GOT3 (cell line): Measurements from ENCODE around the gene RAB12.
"Not testable (repeated sequence)": the region's sequence is repeated elsewhere in the genome, so short reads cannot be mapped to it uniquely, and the experiment has no call there.

Source experiments
- DNase-seq: peaks from one replicate; lab custom pipeline; 2025; ENCODE audit warnings: mixed read lengths; lab: John Stamatoyannopoulos, UW

RAB12 gene, protein sequence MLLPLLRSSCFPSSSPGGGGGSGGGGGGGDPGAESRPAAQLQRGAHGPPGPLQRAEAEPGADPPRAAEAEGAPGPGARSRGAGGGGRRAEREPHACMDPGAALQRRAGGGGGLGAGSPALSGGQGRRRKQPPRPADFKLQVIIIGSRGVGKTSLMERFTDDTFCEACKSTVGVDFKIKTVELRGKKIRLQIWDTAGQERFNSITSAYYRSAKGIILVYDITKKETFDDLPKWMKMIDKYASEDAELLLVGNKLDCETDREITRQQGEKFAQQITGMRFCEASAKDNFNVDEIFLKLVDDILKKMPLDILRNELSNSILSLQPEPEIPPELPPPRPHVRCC

DNA sequence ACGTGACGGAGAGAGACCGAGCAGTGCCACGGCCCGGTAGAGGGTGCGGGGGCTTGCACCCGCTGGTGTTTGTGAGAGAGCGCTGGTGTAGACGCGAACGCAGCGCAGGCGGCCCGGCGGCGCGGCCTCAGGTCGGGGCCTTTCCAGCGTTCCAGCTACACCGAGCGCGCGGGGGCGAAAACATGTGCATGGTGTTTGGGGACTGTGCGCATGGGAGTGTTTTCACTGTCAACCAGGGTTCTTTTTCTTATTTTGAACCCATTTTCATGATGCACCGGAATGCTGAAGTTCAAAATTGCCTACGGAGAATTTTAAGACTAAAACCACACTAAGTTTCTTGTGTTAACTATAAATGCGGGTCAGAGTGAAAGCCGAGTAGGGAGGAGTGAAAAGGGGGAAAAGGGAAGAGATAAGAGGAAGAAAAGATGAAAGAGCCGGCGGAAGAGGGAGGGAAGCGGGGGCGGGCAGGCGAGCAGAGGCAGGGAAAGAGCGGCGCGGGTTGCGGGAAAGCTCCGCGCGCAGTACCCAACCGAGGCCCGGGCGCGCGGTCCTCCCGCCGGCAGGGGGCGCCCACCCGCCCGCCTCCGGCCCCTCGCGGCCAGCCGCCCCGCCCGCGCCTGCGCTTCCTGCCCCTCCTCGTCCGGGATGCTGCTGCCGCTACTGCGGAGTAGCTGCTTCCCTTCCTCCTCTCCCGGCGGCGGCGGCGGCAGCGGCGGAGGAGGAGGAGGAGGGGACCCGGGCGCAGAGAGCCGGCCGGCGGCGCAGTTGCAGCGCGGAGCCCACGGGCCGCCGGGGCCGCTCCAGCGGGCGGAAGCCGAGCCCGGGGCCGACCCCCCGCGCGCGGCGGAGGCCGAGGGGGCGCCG lies at the start of gene RAB12:
TSS of gene RAB12 (plus strand) at position 643 of the 864 bp plus-strand sequence. CDS start at position 646, 3 bp downstream.
- DNase-seq, result peak; percentile 41

DNA sequence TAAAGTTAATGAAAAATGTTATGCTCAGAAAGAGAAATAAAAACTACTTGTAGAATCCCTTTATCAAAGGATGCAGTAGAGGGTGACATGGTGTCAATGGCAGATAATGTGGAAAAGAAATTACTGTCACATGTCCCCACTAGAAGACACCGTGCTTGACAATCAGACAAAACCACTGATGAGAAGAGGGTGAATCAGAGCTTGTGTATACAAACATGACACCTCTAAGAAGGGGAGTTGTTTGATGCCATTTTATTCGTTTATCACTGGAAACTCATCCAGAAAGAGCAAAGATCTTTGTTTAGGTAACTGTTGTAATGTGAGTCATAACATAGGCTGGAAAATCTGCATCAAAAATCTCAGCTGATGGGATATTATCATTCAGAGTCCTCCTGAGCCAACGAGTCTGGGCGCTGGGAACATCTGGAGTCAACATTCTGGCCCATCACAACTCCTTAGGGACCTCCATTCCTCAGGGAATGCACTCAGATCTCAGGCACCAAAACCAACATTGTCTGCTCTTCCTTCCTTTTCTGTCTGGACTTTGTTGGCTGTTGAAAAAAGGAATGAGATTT lies 49.5 kb upstream of the RAB12 start:
- DNase-seq, result no peak

DNA sequence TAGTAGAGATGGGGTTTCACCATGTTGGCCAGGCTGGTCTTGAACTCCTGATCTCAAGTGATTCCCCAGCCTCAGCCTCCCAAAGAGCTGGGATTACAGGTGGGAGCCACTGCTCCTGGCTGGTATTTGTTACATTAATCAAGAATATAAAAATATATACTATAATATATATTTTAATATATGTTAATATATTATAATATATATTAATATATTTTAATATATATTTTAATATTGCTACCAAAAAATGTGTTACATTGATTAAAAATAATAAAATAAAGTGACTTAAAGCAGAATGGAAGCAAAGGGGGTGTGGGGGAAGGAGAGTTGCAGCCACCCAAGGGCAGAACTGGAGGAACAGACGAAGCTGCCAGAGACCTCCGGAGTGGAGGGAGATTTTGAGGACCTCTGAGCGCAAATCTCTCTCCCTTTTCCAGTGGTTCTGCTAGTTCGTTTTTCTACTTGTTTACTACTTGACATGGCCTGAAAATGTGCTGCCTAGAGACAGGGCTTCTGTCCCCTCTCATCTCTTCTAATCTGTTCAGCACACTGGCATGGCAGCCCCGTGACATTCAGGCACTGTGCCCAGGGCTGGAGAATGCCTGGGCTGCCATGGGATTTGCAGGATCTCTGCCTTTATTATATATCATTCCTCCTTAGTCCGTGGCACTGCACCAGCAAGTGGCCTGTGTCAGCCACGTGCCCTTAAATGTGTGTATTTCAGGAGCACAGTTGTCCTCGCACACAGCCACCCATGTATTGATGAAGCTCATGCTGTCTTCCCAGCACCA lies 47.9 kb upstream of the RAB12 start:
- no peak for DNase-seq

DNA sequence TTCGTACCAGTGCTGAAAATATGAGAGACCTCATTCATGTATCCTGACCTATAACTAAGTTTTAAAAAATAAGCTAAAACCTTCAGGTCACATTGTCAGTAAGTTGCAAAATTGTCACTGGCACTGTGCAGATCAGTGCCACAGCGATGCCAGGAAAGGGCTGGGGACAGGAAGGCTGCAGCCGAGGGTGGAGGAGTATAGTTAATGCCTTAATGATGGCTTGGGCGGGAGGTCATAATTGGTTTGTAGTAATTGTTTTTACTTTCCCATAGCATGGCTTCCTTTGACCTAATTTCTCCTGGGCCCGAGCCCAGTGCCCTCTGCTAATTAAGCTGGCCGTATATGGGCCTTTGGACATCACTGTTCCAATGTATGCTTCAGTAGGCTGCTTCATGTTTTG lies 47.2 kb upstream of the RAB12 start:
- DNase-seq, result no peak

DNA sequence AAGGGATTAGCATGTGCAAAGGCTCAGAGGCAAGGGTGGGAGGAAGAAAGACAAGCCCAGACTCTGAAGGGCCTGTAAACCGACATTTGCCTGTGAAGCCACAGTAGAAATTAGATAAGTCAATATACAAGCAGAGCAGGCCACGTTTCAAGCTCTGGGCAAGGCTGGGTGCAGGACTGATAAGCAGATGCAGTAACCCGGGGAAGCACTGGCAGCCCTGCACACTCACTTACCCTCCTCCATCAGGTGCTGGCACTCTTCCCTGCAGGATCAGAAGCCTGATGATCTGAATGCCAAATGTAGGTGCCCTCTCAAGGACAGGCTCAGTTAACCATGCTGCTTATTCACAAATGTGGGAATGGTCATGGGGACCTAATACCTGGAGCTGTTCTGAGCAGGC lies 46.3 kb upstream of the RAB12 start:
- DNase-seq, result no peak

DNA sequence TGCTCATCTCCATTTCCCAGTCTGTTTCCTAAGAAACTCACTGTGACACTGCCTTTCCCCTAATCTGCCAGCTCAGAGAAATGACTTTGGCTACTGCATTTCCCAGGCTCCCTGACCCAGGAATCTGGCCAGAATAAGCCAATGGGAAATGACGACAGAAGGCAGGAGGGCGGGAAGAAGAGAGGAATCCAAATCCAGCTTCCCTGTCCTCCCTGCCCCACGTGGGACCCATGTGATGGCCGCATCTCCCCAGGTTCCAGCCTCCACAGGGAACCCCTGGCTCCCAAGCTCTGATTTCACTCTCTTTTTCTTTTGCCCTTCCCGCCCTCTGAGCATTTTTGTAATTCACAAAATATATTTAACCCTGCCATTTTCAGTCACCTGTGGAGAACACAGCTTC lies 37.8 kb upstream of the RAB12 start:
- no peak for DNase-seq

DNA sequence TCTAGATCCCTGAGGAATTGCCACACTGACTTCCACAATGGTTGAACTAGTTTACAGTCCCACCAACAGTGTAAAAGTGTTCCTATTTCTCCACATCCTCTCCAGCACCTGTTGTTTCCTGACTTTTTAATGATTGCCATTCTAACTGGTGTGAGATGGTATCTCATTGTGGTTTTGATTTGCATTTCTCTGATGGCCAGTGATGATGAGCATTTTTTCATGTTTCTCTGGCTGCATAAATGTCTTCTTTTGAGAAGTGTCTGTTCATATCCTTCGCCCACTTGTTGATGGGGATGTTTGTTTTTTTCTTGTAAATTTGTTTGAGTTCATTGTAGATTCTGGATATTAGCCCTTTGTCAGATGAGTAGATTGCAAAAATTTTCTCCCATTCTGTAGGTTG lies 35.5 kb upstream of the RAB12 start:
- not testable (repeated sequence) for DNase-seq

DNA sequence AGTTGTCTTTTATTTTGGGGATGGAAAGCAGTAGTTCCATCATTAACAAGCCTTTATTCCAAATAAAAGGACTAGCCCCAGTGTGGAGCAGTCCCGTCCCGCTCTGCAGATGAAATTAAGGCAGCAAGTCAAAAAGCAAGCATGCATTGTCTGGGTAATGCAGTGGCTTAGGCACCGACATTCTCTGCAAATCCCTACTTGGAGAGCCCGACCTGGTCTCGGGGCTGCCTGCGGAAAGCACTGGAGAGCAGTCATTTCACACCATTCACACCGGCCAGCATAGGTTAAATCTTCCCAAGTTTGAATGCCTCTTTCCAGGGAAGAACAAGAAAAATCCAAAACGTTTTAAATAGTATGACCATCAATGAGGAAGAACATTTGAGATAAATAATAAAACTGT lies 24.4 kb upstream of the RAB12 start:
- no peak for DNase-seq

DNA sequence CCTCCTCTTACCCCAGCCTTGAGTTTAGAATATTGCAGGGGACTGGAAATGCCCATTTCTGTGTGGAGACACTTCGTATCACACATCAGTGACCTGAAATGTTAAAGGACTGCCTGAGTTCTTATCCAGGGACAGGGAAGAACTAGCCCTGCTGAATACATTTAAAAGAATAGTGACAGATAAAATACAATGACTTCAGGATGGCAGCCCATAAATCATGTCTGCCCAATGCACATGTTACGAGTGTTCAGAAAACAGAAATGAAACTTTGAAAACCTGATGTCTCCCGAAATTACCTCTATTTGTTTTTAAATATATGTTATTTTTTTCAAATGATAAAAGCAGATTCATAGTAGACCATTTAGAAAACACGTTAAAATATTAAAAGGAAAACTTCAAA lies 22.3 kb upstream of the RAB12 start:
- no peak for DNase-seq

DNA sequence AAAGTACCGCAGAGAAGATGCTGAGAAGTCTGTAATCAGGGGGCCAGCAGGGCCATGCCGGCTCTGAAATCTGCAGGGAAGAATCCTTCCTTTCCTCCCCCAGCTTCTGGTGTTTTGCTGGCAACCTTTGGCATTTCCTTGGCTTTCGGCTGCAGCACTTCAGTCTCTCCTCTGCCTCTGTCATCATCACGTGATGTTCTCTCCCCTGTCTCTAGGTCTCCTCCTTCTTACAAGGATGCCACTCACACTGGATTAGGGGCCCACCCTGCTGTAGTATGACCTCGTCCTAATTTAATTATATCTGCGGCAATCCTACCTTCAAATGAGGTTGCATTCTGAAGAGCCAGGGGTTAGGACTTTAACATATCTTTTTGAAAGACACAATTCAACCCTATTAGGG lies 13.8 kb upstream of the RAB12 start:
- DNase-seq, result no peak

DNA sequence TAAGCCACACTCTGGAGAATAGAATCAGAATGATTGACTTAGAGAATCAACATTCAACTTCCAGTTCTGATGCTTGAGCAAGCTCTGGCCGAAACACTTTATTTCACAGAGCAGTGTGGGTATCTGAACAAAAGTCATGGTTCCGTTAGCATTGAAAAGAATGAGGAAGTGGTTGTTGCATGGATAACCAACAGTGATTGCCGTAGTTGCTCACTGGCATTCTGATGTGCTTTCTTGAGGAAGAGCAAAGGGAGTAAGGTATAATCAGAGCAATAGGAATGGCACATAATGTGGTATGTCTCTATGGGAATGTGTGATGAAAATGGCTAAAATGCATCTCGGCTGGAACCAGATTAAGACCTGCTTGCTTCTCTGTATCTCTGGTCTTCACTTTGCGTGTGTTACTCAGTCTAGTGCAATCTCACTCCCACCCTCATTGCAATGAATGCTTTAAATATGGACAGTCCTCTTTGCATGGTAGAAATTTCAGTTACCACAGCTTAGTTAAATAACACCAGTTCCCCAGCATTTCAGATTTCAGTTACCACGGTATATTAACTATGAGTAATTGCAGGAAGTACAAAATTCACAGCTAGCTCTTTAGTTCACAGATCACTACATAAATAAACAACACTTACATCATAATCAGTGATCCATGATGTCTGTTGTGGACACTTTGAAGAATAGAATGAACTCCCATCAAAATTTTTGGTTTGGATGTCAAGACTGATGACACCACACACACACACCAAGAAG lies 7.8 kb upstream of the RAB12 start:
- DNase-seq, result no peak

DNA sequence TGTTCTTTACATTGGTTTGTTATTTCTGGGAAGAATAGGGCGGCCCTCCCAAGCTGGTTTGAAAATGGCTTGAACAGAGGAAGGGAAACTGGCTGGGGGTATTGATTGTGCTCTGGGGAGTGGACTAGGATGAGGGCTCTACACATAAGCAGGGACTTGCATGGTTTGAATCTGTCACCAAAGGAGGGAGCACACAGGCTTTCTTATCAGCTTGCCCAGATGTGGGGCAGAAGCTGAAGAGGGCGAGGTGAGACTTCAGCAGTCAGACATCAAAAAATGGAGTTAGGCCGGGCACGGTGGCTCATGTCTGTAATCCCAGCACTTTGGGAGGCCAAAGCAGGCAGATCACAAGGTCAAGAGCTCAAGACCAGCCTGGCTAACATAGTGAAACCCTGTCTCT lies 7.2 kb upstream of the RAB12 start:
- no peak for DNase-seq

DNA sequence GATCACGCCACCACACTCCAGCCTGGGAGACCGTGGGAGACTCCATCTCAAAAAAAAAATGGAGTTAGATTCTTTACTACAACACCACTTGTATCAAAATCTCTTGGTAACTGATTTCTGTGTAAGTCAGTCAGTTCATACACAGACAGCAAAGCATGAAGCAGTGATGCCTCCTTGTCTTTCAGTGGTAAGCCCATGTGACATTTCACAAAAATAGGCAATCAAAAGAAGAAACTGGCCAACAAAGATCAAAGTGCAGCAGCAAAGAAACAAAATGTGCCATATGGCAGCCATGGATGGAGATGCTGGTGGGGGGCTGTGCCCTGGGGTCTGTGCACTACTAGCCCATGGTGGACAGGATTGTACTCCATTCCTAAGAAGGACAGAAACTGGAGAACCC lies 6.7 kb upstream of the RAB12 start:
- DNase-seq, result no peak

DNA sequence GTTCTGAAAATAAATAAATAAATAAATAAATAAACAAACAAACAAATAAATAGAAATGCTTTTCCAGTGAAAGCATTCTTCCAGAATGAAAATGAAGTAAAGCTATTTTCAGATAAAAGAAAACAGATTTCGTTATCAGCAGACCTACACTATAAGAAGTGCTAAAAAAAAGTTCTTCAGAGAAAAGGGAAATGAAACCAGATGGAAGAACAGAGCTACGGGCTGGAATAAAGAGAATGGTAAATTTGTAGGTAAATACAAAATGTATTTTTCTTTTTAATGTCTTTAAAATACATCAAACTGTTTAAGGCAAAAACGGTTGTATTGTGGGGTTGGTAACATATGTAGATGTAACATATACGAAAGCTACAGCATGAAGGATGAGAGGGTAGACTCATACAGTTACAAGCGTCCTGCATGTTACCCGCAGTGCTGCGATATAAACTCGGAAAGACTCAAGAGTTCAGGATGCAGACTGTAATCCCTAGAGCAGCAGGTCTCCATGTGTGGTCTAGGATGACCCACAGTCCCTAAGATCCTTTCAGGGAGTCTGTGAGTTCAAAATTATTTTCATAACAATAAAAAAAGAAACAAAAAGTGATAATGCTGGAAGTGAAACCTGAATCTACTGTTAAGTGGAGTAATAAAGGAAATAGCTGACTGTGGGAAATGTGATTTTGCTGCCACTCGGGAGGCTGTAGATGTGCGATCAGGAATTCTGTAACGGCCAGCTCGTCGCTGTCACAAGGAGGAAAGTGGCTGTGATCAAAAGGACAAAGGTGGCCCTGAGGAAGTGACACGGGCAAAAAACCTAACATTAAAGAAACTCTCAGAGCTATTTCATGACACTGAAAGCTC lies 5.3 kb upstream of the RAB12 start:
- DNase-seq, result no peak

DNA sequence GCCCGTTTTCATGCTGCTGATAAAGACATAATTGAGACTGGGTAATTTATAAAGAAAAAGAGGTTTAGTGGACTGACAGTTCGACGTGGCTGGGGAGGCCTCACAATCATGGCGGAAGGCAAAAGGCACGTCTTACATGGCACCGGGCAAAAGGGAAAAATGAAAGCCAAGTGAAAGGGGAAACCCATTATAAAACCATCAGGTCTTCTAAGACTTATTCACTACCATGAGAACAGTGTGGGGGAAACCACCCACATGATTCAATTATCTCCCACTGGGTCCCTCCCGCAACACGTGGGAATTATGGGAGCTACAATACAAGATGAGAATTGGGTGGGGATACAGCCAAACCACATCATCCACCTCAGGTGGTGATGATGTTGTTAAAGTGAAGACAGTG lies 3.3 kb upstream of the RAB12 start:
- DNase-seq, result no peak

DNA sequence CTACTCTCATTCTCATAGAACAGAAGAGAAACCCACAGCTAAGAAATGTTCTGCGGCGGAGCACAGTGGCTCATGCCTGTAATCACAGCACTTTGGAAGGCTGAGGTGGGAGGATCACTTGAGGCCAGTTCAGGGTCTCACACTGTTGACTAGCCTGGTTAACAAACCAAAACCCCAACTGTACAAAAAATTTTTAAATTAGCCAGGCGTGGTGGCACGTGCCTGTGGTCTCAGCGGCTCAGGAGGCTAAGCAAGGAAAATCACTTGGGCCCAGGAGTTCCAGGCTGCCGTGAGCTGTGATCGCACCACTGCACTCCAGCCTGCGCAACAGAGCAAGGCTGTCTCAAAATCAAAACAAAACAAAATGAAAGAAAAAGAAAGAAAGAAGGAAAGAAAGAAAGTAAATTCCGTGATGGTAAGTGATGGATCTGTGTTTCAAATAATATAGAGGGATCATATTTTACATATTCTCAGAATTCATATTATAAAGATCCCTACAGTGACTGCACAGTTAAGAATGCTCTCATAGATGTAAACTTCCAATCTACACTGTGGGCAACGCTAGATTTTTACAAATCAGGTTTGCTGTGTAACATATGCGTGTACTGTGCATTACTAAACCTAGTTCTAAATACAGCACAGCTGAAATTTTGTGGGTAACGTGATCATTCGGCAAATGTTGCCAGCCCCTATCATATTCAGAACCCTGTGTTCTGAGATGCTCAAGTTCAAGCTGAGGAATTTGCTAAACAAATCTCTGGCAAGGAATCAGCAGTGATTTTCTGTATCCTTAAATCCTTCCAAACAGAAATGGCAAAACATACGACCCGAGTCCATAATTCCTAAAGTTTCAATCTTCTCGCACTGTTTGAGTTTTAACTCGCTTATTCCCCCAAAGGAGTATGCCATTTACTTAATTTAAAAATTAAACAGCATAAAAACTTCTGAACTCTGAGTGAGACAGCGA lies 1.2 kb upstream of the RAB12 start:
- DNase-seq, result no peak

DNA sequence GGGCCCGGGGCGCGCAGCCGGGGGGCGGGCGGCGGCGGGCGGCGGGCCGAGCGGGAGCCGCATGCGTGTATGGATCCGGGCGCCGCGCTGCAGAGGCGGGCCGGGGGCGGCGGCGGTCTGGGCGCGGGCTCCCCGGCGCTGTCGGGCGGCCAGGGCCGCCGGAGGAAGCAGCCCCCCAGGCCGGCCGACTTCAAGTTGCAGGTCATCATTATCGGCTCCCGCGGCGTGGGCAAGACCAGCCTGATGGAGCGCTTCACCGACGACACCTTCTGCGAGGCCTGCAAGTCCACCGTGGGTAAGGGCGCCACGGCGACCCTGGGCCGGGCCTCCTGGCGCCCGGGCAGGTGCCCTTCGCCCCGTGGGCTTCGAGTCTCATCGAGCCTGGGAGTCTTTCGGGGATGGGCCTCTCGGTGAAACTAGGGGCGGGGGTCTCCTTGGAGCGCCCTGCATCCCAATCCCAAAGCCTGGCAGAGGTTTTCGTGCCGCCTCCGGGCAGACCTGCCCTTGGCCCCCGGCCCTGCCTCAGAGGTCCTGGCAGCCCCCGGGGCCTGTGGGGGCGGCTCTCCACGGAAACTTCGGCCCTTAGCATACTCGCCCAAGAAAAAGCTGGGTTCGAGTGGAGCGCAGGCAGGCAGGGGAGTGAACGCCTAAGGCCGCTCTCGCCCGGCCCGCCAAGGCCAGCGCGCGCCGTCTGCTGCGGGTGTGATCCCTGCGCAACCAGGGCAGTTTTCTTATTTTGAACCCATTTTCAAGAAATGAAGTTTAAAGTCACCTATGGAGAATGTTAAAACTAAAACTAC lies 622 bp downstream of the RAB12 start:
- DNase-seq, result no peak

DNA sequence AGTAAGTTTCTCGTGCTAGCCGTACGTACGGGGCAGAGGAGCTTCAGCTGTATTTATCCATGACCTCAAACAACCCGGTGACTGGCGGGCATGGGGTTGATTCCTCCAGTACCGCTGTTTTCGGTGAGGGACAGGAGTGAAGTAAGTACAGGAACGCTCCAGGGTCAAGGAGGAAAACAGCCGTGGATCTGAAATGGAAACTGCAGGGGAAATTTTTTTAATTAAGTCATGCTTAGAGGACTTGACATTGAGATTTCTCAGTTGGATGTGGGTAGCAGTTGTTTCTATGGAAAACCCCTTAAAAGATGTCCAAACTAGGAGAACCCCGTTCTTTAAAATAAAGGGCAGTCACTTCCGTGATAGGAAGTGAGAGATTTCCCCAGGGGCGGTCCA lies 1.2 kb downstream of the RAB12 start:
- no peak for DNase-seq
